Karpas-422 (cell line): Measurements from ENCODE around the gene TUT4. TPM values are rescaled to one million over a fixed set of nuclear protein-coding genes. Genes with fewer than 3 reads are reported as not detected.

ENCODE experiments used
- DNase-seq: peaks from one replicate; pipeline ENCODE4 v3.0.0-alpha.2; 2015
- H2AFZ ChIP-seq: fragments of 200-600 bp; sonication (generic); 2 replicates; pipeline ENCODE4 v1.6.1; 2014; ENCODE audit warnings: antibody characterized with exemption, low read length, mixed read lengths
- H3K27ac ChIP-seq: fragments of 200-600 bp; sonication (generic); 2 replicates; pipeline ENCODE4 v1.5.1; 2014; ENCODE audit warnings: mild to moderate bottlenecking, low read length, moderate library complexity
- H3K27me3 ChIP-seq: fragments of 200-600 bp; sonication (generic); 2 replicates; pipeline ENCODE4 v1.6.1; 2014; ENCODE audit warnings: low read length, mixed read lengths
- H3K36me3 ChIP-seq: fragments of 200-600 bp; sonication (generic); 2 replicates; pipeline ENCODE4 v1.6.1; 2014; ENCODE audit warnings: low read length, mixed read lengths; ENCODE audit not compliant: insufficient read depth
- H3K4me1 ChIP-seq: fragments of 200-600 bp; sonication (generic); 2 replicates; pipeline ENCODE4 v1.6.1; 2014; ENCODE audit warnings: mild to moderate bottlenecking, low read length, mixed read lengths
- H3K4me2 ChIP-seq: fragments of 200-600 bp; sonication (generic); 2 replicates; pipeline ENCODE4 v1.6.1; 2014; ENCODE audit warnings: low read length, low read depth, mild to moderate bottlenecking; ENCODE audit not compliant: poor library complexity, severe bottlenecking
- H3K4me3 ChIP-seq: fragments of 200-600 bp; sonication (generic); 2 replicates; pipeline ENCODE4 v1.5.1; 2014; ENCODE audit warnings: mild to moderate bottlenecking, antibody characterized with exemption, low read length, mixed read lengths
- H3K79me2 ChIP-seq: fragments of 200-600 bp; sonication (generic); 2 replicates; pipeline ENCODE4 v1.6.1; 2014; ENCODE audit warnings: mild to moderate bottlenecking, low read length, mixed read lengths
- H3K9ac ChIP-seq: fragments of 200-600 bp; sonication (generic); 2 replicates; pipeline ENCODE4 v1.6.0; 2014; ENCODE audit warnings: low read length
- H3K9me2 ChIP-seq: fragments of 200-600 bp; sonication (generic), shearing (Covaris generic); replicated peaks from 2 replicates; pipeline ENCODE4 v1.6.0; 2014; ENCODE audit warnings: mild to moderate bottlenecking, low read length, moderate library complexity; ENCODE audit not compliant: insufficient read depth
- H3K9me3 ChIP-seq: fragments of 300-700, 200-600 bp; sonication (generic); 2 replicates; pipeline ENCODE4 v1.6.1; 2014; ENCODE audit warnings: low read length, mixed read lengths
- H4K20me1 ChIP-seq: fragments of 200-600 bp; sonication (generic); 2 replicates; pipeline ENCODE4 v1.6.1; 2014; ENCODE audit warnings: mild to moderate bottlenecking, antibody characterized with exemption, low read length, low read depth; ENCODE audit not compliant: insufficient read depth
- total RNA-seq: library from RNA; depleted of rRNA; stranded (reverse); fragments of >200 nt; shearing (Covaris generic); gene quantifications from 2 replicates; pipeline ENCODE4 v1.2.3, GENCODE V29; 2014; ENCODE audit warnings: low replicate concordance

TUT4 gene
- total RNA-seq, 1 experiment from 2014 or later: 97.8 TPM

- Histone ChIP-seq H3K9me2 (no peaks in the 10 kb centered on the region), H3K4me1 (peaks cover 33% of the 10 kb centered on the region), H4K20me1 (no peaks in the 10 kb centered on the region), H3K4me3 (no peak overlapping the region), H3K4me2 (no peak overlapping the region), H3K9me3 (no peaks in the 10 kb centered on the region), H3K36me3 (no peaks in the 10 kb centered on the region), H3K9ac (no peak overlapping the region), H3K27ac (no peak overlapping the region), H3K79me2 (peaks cover 99% of the 10 kb centered on the region), H2AFZ (no peak overlapping the region), H3K27me3 (no peaks in the 10 kb centered on the region)
- DNase-seq: no peak
Observed at GRCh38 chr1:52534928-52535764, 17.7 kb downstream of the TUT4 start.

- Histone ChIP-seq H3K4me3 (no peak overlapping the region), H4K20me1 (no peaks in the 10 kb centered on the region), H3K36me3 (no peaks in the 10 kb centered on the region), H3K27ac (no peak overlapping the region), H3K27me3 (no peaks in the 10 kb centered on the region), H3K9me3 (no peaks in the 10 kb centered on the region), H2AFZ (no peak overlapping the region), H3K9ac (no peak overlapping the region), H3K4me2 (no peak overlapping the region), H3K79me2 (peaks cover 100% of the 10 kb centered on the region), H3K9me2 (no peaks in the 10 kb centered on the region), H3K4me1 (peaks cover 37% of the 10 kb centered on the region)
- DNase-seq: no peak
Observed at GRCh38 chr1:52533713-52534112, 19.2 kb downstream of the TUT4 start.

- no peak overlapping the region for H3K9ac ChIP-seq
- H3K79me2 ChIP-seq: peaks cover 97% of the 10 kb centered on the region
Observed at GRCh38 chr1:52532731-52533327, 20.1 kb downstream of the TUT4 start.

GRCh38 chr1:52532247-52532646, 20.6 kb downstream of the TUT4 start:
- Histone ChIP-seq H3K4me2 (no peak overlapping the region), H3K9ac (no peak overlapping the region), H3K4me1 (peaks cover 37% of the 10 kb centered on the region), H3K36me3 (no peaks in the 10 kb centered on the region), H3K27me3 (no peaks in the 10 kb centered on the region), H3K79me2 (peaks cover 96% of the 10 kb centered on the region), H3K9me3 (no peaks in the 10 kb centered on the region), H3K27ac (no peak overlapping the region), H3K4me3 (no peak overlapping the region), H2AFZ (no peak overlapping the region), H4K20me1 (no peaks in the 10 kb centered on the region), H3K9me2 (no peaks in the 10 kb centered on the region)
- DNase-seq: no peak

More at GRCh38 chr1:52532731-52533327, 20.1 kb downstream of the TUT4 start:
- Histone ChIP-seq H3K36me3 (no peaks in the 10 kb centered on the region), H3K27ac (no peak overlapping the region), H3K9me3 (no peaks in the 10 kb centered on the region), H3K27me3 (no peaks in the 10 kb centered on the region), H3K9me2 (no peaks in the 10 kb centered on the region), H3K4me1 (peaks cover 37% of the 10 kb centered on the region), H4K20me1 (no peaks in the 10 kb centered on the region), H3K4me2 (no peak overlapping the region), H3K4me3 (no peak overlapping the region), H2AFZ (no peak overlapping the region)
- DNase-seq: no peak

GRCh38 chr1:52531249-52531872, 21.5 kb downstream of the TUT4 start:
- no peak overlapping the region for H3K4me2 ChIP-seq
- H3K4me3 ChIP-seq: no peak overlapping the region
- H3K4me1 ChIP-seq: peaks cover 37% of the 10 kb centered on the region
- no peak overlapping the region for H3K27ac ChIP-seq
- H3K79me2 ChIP-seq: peaks cover 94% of the 10 kb centered on the region
- H3K36me3 ChIP-seq: no peaks in the 10 kb centered on the region
- no peak overlapping the region for H2AFZ ChIP-seq
- no peak overlapping the region for H3K9ac ChIP-seq
- H3K9me3 ChIP-seq: no peaks in the 10 kb centered on the region
- no peaks in the 10 kb centered on the region for H3K27me3 ChIP-seq
- H4K20me1 ChIP-seq: no peaks in the 10 kb centered on the region
- H3K9me2 ChIP-seq: no peaks in the 10 kb centered on the region
- no peak for DNase-seq

- DNase-seq: no peak
- Histone ChIP-seq H3K4me1 (peaks cover 37% of the 10 kb centered on the region), H3K9ac (no peak overlapping the region), H3K27me3 (no peaks in the 10 kb centered on the region), H2AFZ (no peak overlapping the region), H4K20me1 (no peaks in the 10 kb centered on the region), H3K9me2 (no peaks in the 10 kb centered on the region), H3K79me2 (peaks cover 92% of the 10 kb centered on the region), H3K4me2 (no peak overlapping the region), H3K4me3 (no peak overlapping the region), H3K9me3 (no peaks in the 10 kb centered on the region), H3K27ac (no peak overlapping the region), H3K36me3 (peaks cover 6% of the 10 kb centered on the region; the same call in 1 of the 2 replicates)
Observed at GRCh38 chr1:52530563-52531144, 22.2 kb downstream of the TUT4 start.

- Histone ChIP-seq H3K4me2 (no peak overlapping the region), H3K27ac (no peak overlapping the region), H3K27me3 (no peaks in the 10 kb centered on the region)
Observed at GRCh38 chr1:52523376-52523775, 29.5 kb downstream of the TUT4 start.

GRCh38 chr1:52520148-52520547, 32.7 kb downstream of the TUT4 start:
- Histone ChIP-seq H4K20me1 (no peaks in the 10 kb centered on the region), H3K4me2 (no peak overlapping the region), H3K4me3 (no peak overlapping the region), H3K36me3 (peaks cover 18% of the 10 kb centered on the region), H2AFZ (no peak overlapping the region), H3K27me3 (no peaks in the 10 kb centered on the region), H3K9me2 (no peaks in the 10 kb centered on the region), H3K79me2 (peaks cover 86% of the 10 kb centered on the region), H3K9ac (no peak overlapping the region), H3K4me1 (no peaks in the 10 kb centered on the region), H3K27ac (no peak overlapping the region), H3K9me3 (no peaks in the 10 kb centered on the region)
- DNase-seq: no peak

More at GRCh38 chr1:52523376-52523775, 29.5 kb downstream of the TUT4 start:
- Histone ChIP-seq H3K36me3 (peaks cover 17% of the 10 kb centered on the region), H3K4me1 (no peaks in the 10 kb centered on the region), H2AFZ (no peak overlapping the region), H3K79me2 (peaks cover 82% of the 10 kb centered on the region), H4K20me1 (no peaks in the 10 kb centered on the region), H3K9me2 (no peaks in the 10 kb centered on the region), H3K9me3 (no peaks in the 10 kb centered on the region), H3K9ac (no peak overlapping the region), H3K4me3 (no peak overlapping the region)
- DNase-seq: no peak
